Subcutaneous adipose tissue (tissue), 4 donors: Measurements from ENCODE around the gene MAN2A1. TPM values are rescaled to one million over a fixed set of nuclear protein-coding genes. Genes with fewer than 3 reads are reported as not detected.

Experiments
- CTCF ChIP-seq: fragments of 450-650 bp; IDR thresholded peaks from one replicate; pipeline ENCODE4 v1.5.1; 2016; ENCODE audit warnings: low read depth, mild to moderate bottlenecking, control low read depth, antibody characterized with exemption, moderate library complexity
- total RNA-seq, 4 donors: library from RNA; depleted of rRNA; stranded (reverse); fragments of >200 nt; gene quantifications; one replicate each; pipeline ENCODE4 v1.1.0, GENCODE V29; 2016

The MAN2A1 gene
- total RNA-seq, 4 donors from 2014 or later: 42.8 to 67.8 (median 54.4) TPM

DNA sequence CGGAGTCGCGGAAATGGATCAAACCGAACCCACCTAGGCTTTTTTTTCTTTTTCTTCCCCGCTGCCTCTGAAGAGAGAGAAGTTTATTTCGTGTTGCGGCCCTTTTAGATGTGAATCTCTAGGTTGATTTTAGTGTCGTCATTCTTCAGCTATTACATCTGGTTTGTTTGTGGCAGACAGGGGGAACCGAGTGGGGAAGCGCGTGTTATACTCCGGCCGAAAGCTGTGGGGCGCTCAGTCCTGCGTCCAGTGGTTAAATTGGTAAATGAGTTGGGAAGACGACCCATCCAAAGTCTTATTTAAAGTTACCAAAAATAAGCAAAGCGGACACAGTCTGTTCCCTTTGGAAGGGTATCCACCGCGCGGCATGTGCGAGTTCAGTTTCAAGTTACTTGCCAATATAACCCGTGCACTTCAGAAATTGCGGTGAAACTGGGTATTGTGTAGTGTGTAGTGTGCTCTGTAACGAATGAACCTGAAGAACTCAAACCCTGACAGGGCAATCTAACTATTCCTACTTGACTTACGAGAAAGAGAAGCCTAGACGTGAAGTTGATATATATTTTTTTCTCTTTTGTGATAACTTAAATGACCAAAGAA, 1.3 kb downstream of the MAN2A1 start:
- no peak for TF ChIP-seq CTCF

DNA sequence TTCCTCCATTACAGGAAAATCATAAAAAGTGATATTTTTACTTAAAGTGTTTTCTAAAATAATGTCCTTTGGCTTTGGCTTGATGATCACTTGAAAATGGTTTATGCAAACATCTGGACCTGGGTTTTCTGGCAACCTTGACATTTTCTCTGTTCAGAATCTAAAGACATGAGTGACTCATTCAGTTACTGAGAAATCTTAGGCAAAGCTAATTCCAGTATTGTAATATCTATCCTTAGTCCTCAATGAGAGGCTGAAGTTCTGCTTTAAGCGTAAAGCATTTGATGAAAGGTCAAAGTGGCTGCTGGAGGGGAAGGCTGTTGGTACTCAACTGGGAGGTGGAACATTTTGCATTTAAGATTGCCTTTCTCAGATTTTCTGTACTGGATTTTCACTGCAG, 2.3 kb downstream of the MAN2A1 start:
- no peak for TF ChIP-seq CTCF

DNA sequence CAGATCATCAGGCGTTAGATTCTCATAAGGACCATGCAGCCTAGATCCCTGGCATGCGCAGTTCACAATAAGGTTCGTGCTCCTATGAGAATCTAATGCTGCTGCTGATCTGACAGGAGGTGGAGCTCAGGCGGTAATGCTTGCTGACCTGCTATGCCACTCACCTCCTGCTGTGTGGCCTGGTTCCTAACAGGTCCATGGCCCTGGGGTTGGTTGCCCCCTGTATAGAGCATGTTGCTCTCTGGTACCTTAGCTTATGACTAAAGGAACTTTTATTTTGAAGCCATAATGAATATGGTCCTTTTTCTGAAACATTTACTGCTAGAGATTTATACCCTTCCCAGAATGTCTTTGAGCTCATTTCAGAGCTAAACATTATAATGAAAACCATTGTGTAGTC, 3.1 kb downstream of the MAN2A1 start:
- no peak for TF ChIP-seq CTCF

DNA sequence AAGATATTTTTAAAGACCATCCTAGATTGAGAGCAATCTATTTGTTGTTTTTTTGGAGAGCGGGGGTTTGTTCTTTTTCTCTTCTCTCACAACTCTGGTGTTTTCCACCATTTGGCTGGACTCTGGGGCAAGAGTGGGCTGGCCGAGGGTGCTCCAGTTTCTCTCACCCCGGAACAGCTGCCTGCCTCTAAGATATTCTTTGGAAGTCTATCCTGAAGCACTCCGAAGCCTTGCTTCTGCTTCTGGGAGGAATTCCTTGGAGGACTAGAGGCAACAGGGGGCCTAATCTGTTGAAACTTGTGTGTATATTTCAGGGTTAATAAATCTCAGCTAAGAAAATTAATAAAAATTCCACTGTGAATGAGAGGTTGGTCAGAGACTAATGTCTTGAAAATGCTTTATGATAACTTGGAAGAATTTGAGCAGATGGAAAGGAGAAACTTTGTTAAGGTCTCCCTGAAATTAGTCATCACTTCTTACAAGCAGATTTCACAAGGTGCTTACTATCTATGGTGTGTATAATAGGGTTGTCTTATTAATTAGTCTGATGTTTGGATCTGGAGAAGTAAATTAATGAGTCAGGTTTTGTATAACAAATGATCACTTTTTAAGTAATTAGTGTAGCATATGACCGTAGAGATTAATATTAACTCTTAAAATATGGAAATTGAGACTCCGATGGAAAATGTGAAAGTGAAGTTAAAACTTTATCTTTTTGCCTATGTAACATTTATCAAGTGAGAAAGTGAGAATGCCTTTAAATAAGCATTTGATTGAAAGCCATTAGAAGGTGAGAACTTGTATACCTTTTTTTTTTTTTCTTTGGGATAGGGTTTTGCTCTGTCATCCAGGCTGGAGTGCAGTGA, 4.0 kb downstream of the MAN2A1 start:
- TF ChIP-seq CTCF: no peak

DNA sequence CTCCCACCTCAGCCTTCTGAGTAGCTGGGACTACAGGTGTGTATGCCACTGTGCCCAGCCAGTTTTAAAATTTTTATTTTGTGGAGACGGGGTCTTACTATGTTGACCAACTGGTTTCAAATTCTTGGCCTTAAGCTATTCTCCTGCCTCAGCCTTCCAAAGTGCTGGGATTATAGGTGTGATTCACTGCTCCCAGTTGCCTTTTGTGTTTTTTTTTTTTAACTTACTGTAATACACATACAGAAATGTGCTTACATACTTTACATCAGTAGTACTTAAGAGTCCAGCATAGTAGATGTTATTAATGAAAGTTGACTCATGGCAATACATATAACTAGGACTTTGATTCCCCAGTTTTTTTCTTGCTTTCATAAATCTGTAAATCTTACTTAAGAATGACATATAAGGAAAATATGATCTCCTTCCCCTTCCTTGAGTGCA, 4.7 kb downstream of the MAN2A1 start:
- no peak for TF ChIP-seq CTCF

- no peak for TF ChIP-seq CTCF
These were observed 5.5 kb downstream of the MAN2A1 start for GRCh38 chr5:109695005-109695926.
